Endothelial cell of umbilical vein (primary cell): Measurements from ENCODE around the gene SPG21. TPM values are rescaled to one million over a fixed set of nuclear protein-coding genes. Genes with fewer than 3 reads are reported as not detected.

Experiments
- BruUV-seq: library from RNA; stranded (reverse); fragments of 400-500 nt; replicated peaks from 2 replicates; lab custom pipeline; 2021; lab: Mats Ljungman, UMichigan
- CTCF ChIA-PET: fragments of 300-600, 350-600 bp; sonication (Branson Sonifier 250); formaldehyde crosslinking; loops from one replicate; lab custom pipeline; 2021; ENCODE audit warnings: antibody characterized with exemption, inconsistent platforms; lab: Charles Lee
- POLR2A ChIA-PET: fragments of 300-600, 350-600 bp; sonication (Branson Sonifier 250); formaldehyde crosslinking; loops from one replicate; lab custom pipeline; 2021; ENCODE audit warnings: antibody characterized with exemption, inconsistent platforms; lab: Charles Lee
- DNase-seq: peaks from one replicate; pipeline ENCODE4 v3.0.0-alpha.2; 2011; ENCODE audit warnings: low read depth, low spot score
- FAIRE-seq: peaks from 2 replicates; lab custom pipeline; 2011; peaks lifted over from hg19 to GRCh38; lab: Jason Lieb, UNC
- H2AFZ ChIP-seq: 2 replicates; pipeline ENCODE4 v1.6.0; 2012; ENCODE audit warnings: low read depth, low read length, control low read depth, inconsistent platforms
- H3K27ac ChIP-seq: 2 replicates; pipeline ENCODE4 v1.5.1; 2011; ENCODE audit warnings: low read depth, mild to moderate bottlenecking, control low read depth, low read length, moderate library complexity; ENCODE audit not compliant: insufficient read depth
- H3K27me3 ChIP-seq, 2 experiments: 2 replicates each; pipeline versions ENCODE4 v1.6.0 to v1.6.1; 2011; ENCODE audit warnings: low read length in 2 of 2, mixed read lengths in 1 of 2; ENCODE audit not compliant: control insufficient read depth in 2 of 2, insufficient read depth in 2 of 2
- H3K36me3 ChIP-seq, 2 experiments: 2 replicates in 1 of 2; 3 replicates in 1 of 2; pipeline ENCODE4 v1.5.1; 2011; ENCODE audit warnings: low read length in 2 of 2, mild to moderate bottlenecking in 1 of 2, moderate library complexity in 1 of 2; ENCODE audit not compliant: control insufficient read depth in 2 of 2, insufficient read depth in 2 of 2; ENCODE audit errors: extremely low read depth in 1 of 2
- H3K4me1 ChIP-seq: 3 replicates; pipeline ENCODE4 v1.5.1; 2011; ENCODE audit warnings: mild to moderate bottlenecking, low read length; ENCODE audit not compliant: control insufficient read depth, insufficient read depth; ENCODE audit errors: extremely low read depth
- H3K4me2 ChIP-seq: 2 replicates; pipeline ENCODE4 v1.6.1; 2011; ENCODE audit warnings: low read length, control low read depth, mixed read lengths; ENCODE audit not compliant: insufficient read depth
- H3K4me3 ChIP-seq, 3 experiments: fragments of 200-600 bp in 1 of 3; sonication (generic), shearing (Covaris generic) in 1 of 3; replicated peaks in 1 of 3; 2 replicates each; pipeline ENCODE4 v1.5.1; 2011 to 2016; ENCODE audit warnings: control low read depth in 3 of 3, low read length in 3 of 3, mild to moderate bottlenecking in 2 of 3, inconsistent platforms in 1 of 3, low read depth in 1 of 3, moderate library complexity in 1 of 3; ENCODE audit not compliant: insufficient read depth in 1 of 3
- H3K79me2 ChIP-seq: 2 replicates; pipeline ENCODE4 v1.6.0; 2012; ENCODE audit warnings: low read length, inconsistent platforms; ENCODE audit not compliant: control insufficient read depth, insufficient read depth
- H3K9ac ChIP-seq: replicated peaks from 2 replicates; pipeline ENCODE3; 2011; ENCODE audit warnings: low read length, control low read depth; ENCODE audit not compliant: insufficient read depth; ENCODE audit errors: extremely low read depth
- H3K9me1 ChIP-seq: replicated peaks from 3 replicates; pipeline ENCODE4 v1.6.0; 2011; ENCODE audit warnings: mild to moderate bottlenecking, low read length; ENCODE audit not compliant: control insufficient read depth, insufficient read depth; ENCODE audit errors: extremely low read depth
- H3K9me3 ChIP-seq: replicated peaks from 2 replicates; pipeline ENCODE4 v1.5.1; 2012; ENCODE audit warnings: low read length, inconsistent platforms; ENCODE audit not compliant: control insufficient read depth, insufficient read depth
- H4K20me1 ChIP-seq: replicated peaks from 2 replicates; pipeline ENCODE3; 2011; ENCODE audit warnings: mild to moderate bottlenecking, low read length; ENCODE audit not compliant: control insufficient read depth, insufficient read depth; ENCODE audit errors: extremely low read depth
- CTCF ChIP-seq, 2 donors: IDR thresholded peaks; 1 replicate in 1 of 2; 2 replicates in 1 of 2; pipeline ENCODE4 v1.5.1; 2011; ENCODE audit warnings: low read length in 2 of 2, mild to moderate bottlenecking in 2 of 2, moderate library complexity in 2 of 2, control low read depth in 1 of 2, inconsistent platforms in 1 of 2, low read depth in 1 of 2; ENCODE audit not compliant: insufficient read depth in 1 of 2; ENCODE audit errors: extremely low read depth in 1 of 2
- EZH2 ChIP-seq: IDR thresholded peaks from 2 replicates; pipeline ENCODE4 v1.6.1; 2012; ENCODE audit warnings: borderline replicate concordance, low read depth, mild to moderate bottlenecking, moderate library complexity, low read length, inconsistent platforms; ENCODE audit not compliant: severe bottlenecking
- MAX ChIP-seq: IDR thresholded peaks from 2 replicates; pipeline ENCODE4 v1.6.1; 2011; ENCODE audit not compliant: insufficient read depth, insufficient read length
- MYC ChIP-seq: IDR thresholded peaks from one replicate; pipeline ENCODE4 v1.6.1; 2011; ENCODE audit warnings: mild to moderate bottlenecking, low read depth, low read length
- POLR2A ChIP-seq: IDR thresholded peaks from 2 replicates; pipeline ENCODE4 v1.6.1; 2012; ENCODE audit warnings: low read depth, mild to moderate bottlenecking, control low read depth, low read length
- POLR2AphosphoS5 ChIP-seq: IDR thresholded peaks from 2 replicates; pipeline ENCODE4 v1.6.1; 2012; ENCODE audit warnings: low read depth, mild to moderate bottlenecking, control low read depth, low read length, moderate library complexity; ENCODE audit not compliant: insufficient read depth
- dilution Hi-C: fragments of 300-500 bp; cut with MboI; formaldehyde crosslinking; loops from one replicate; pipeline ENCODE4 v1.15.0; 2019; ENCODE audit warnings: low sequenced_read_pairs; ENCODE audit not compliant: extremely low pct_ligation_motif_present
- intact Hi-C: fragments of 100-400 bp; cut with micrococcal nuclease; formaldehyde crosslinking; loops from one replicate; pipeline ENCODE4 v1.10.0; 2022
- polyA plus RNA-seq, 4 experiments: library from polyadenylated mRNA; depleted of rRNA in 3 of 4; stranded (reverse) in 3 of 4; unstranded in 1 of 4; fragments of >200 nt; gene quantifications; 2 replicates each; pipeline versions ENCODE4 v1.2.1 to v1.2.3, GENCODE V29; 2011 to 2012; ENCODE audit warnings: missing spikeins in 1 of 4
- total RNA-seq: library from RNA; stranded (reverse); gene quantifications from 2 replicates; pipeline ENCODE4 v1.2.3, GENCODE V29; 2021

Gene SPG21
- total and polyA plus RNA-seq, 2 donors (not counting 3 experiments of a cell fraction or from before 2014, with no cell fraction given): 70.2 to 82.5 TPM

GRCh38 chr15:64979252-64979710, 10.4 kb downstream of the SPG21 start:
- no peak for FAIRE-seq

GRCh38 chr15:64975390-64975789, 14.3 kb downstream of the SPG21 start:
- no peaks in the 10 kb centered on the region for H3K9me3 ChIP-seq
- DNase-seq (no peak), FAIRE-seq (no peak)
- no peaks in the 10 kb centered on the region for H3K79me2 ChIP-seq
- no peaks in the 10 kb centered on the region for H3K4me1 ChIP-seq
- no peak overlapping the region for H3K27ac ChIP-seq
- intact Hi-C loops: no loop called here
- dilution Hi-C loops: no loop called here
- H3K4me3 ChIP-seq: no peak overlapping the region
- no TSS peak for BruUV-seq
- H2AFZ ChIP-seq: no peak overlapping the region
- H4K20me1 ChIP-seq: no peaks in the 10 kb centered on the region
- peaks cover 2% of the 10 kb centered on the region for H3K9me1 ChIP-seq
- ChIA-PET CTCF (interaction anchor here (1.0 kb wide), 1 partner anchor 34 kb away, joined by 4 read pairs; no protein-coding TSS in a partner anchor), POLR2A (no interaction called here)
- peaks cover 16 to 18% of the 10 kb centered on the region in 2 experiments for H3K36me3 ChIP-seq
- TF ChIP-seq CTCF (IDR thresholded peaks at IDR 0.05; ENCODE audit: extremely low read depth in 1 of 2, insufficient read depth in 1 of 2, low read depth in 1 of 2, low read length in 2 of 2) (no peak), MYC (no peak), POLR2AphosphoS5 (no peak), MAX (no peak), EZH2 (no peak), POLR2A (no peak)
- no peak overlapping the region for H3K9ac ChIP-seq
- no peaks in the 10 kb centered on the region for H3K27me3 ChIP-seq
- H3K4me2 ChIP-seq: no peak overlapping the region

More at GRCh38 chr15:64979252-64979710, 10.4 kb downstream of the SPG21 start:
- H3K4me2 ChIP-seq: no peak overlapping the region
- peaks cover 2% of the 10 kb centered on the region for H3K9me1 ChIP-seq
- peaks cover 10 to 12% of the 10 kb centered on the region in 2 experiments for H3K36me3 ChIP-seq
- no peak overlapping the region for H3K4me3 ChIP-seq
- no peak for DNase-seq
- no peaks in the 10 kb centered on the region for H4K20me1 ChIP-seq
- BruUV-seq: no TSS peak
- peaks cover 4% of the 10 kb centered on the region for H3K79me2 ChIP-seq
- H3K27ac ChIP-seq: no peak overlapping the region
- H3K27me3 ChIP-seq: no peaks in the 10 kb centered on the region
- POLR2A ChIA-PET: no interaction called here
- no peak for TF ChIP-seq MAX
- no peak overlapping the region for H3K9ac ChIP-seq
- no peaks in the 10 kb centered on the region for H3K9me3 ChIP-seq
- no peak overlapping the region for H2AFZ ChIP-seq
- dilution Hi-C loops (no loop called here), intact Hi-C loops (no loop called here)
- no peaks in the 10 kb centered on the region for H3K4me1 ChIP-seq
- CTCF ChIA-PET: interaction anchor here (0.6 to 1.4 kb wide), 2 partner anchors 52 to 169 kb away, joined by 4 read pairs; no protein-coding TSS in a partner anchor
